Right lobe of liver (tissue), 4 donors: ENCODE results near the gene ZDHHC14.

ENCODE experiments used
- CTCF ChIP-seq, 4 donors: fragments of 200-600 bp in 3 of 4; fragments of 450-650 bp in 1 of 4; IDR thresholded peaks; one replicate each; pipeline versions ENCODE4 v1.5.1 to v1.8.0; 2016 to 2022; ENCODE audit warnings: antibody characterized with exemption in 4 of 4, mild to moderate bottlenecking in 2 of 4
- POLR2A ChIP-seq: fragments of 450-650 bp; IDR thresholded peaks from one replicate; pipeline ENCODE4 v1.6.1; 2017; ENCODE audit warnings: antibody characterized with exemption, mild to moderate bottlenecking
- donor health status: DM: no; HTN: no; CAD: no.
- donor health status: DM: no; HTN: no; CAD: no.
- donor health status: DM: no; HTN: yes; CAD: no.

DNA sequence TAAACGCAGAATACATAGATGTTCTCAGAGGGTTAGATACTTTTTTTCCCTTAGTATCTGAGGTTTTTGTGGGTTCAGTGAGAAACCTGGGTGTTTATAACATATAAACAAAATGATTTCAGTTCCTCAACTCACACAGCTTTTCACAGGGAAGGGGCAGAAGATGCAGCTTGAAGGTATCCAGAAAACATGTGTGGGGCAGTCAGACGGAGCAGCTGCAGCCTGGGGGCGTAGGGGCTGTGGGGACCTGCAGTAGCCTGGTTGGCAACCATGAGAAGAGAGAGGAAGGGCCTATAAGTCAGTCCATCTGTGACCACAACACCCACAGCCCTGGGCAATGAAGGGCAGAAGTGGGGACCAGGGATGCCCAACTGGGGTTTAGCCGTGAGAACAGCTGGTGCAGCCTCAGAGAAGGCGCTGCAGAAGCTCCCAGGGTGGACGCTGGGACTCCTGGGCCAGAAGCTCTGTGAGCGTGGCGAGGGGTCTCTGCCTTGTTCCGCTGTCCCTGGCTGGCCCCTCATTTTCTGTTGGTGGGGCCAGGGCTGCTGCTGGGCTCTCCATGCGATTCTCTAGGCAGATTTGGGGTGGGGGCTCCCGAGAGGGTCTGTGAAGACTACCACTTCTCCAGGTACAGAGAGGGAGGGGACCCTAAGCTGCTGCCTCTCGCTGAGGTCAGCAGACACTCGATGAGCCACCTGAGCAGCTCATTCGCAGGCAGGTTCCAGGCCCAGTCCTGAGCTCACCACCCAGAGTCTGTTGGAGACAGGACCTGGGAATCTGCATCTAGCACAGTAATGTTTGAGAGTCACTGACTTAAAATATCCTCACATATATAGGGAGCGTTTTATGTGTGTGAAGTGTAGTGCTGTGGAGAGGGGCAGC lies 181.2 kb downstream of the ZDHHC14 start:
- no peak for TF ChIP-seq POLR2A
- no peak for TF ChIP-seq CTCF (IDR thresholded peaks at IDR 0.05)
